ENCODE measurements around the gene H3-3A.

- TF ChIP-seq, protein P1, sequence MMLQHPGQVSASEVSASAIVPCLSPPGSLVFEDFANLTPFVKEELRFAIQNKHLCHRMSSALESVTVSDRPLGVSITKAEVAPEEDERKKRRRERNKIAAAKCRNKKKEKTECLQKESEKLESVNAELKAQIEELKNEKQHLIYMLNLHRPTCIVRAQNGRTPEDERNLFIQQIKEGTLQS (IDR thresholded peaks at IDR 0.05; ENCODE audit: borderline replicate concordance, extremely low read depth, low read depth, low read length), result no peak
- TF ChIP-seq EP300 (IDR thresholded peaks at IDR 0.05; ENCODE audit: borderline replicate concordance in 1 of 2, control insufficient read depth in 1 of 2, low read depth in 2 of 2, low read length in 2 of 2) (no peak), IKZF1 (conservative IDR thresholded peaks at IDR 0.05) (no peak), POLR2AphosphoS5 (IDR thresholded peaks at IDR 0.05; ENCODE audit: low read length) (no peak), TARDBP (IDR thresholded peaks at IDR 0.05; ENCODE audit: borderline replicate concordance) (no peak), IRF4 (IDR thresholded peaks at IDR 0.05; ENCODE audit: low read depth, low read length) (no peak), CTCF (IDR thresholded peaks at IDR 0.05 in 2 of 3, conservative IDR thresholded peaks at IDR 0.05 in 1 of 3; ENCODE audit: control insufficient read depth in 2 of 3, extremely low read depth in 1 of 3, insufficient read depth in 1 of 3, low read depth in 3 of 3, low read length in 3 of 3) (no peak)
- TF ChIP-seq, protein P2, sequence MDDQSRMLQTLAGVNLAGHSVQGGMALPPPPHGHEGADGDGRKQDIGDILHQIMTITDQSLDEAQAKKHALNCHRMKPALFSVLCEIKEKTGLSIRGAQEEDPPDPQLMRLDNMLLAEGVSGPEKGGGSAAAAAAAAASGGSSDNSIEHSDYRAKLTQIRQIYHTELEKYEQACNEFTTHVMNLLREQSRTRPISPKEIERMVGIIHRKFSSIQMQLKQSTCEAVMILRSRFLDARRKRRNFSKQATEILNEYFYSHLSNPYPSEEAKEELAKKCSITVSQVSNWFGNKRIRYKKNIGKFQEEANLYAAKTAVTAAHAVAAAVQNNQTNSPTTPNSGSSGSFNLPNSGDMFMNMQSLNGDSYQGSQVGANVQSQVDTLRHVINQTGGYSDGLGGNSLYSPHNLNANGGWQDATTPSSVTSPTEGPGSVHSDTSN (IDR thresholded peaks at IDR 0.05; ENCODE audit: insufficient replicate concordance, low read depth, low read length), result no peak
- TF ChIP-seq, protein P3, sequence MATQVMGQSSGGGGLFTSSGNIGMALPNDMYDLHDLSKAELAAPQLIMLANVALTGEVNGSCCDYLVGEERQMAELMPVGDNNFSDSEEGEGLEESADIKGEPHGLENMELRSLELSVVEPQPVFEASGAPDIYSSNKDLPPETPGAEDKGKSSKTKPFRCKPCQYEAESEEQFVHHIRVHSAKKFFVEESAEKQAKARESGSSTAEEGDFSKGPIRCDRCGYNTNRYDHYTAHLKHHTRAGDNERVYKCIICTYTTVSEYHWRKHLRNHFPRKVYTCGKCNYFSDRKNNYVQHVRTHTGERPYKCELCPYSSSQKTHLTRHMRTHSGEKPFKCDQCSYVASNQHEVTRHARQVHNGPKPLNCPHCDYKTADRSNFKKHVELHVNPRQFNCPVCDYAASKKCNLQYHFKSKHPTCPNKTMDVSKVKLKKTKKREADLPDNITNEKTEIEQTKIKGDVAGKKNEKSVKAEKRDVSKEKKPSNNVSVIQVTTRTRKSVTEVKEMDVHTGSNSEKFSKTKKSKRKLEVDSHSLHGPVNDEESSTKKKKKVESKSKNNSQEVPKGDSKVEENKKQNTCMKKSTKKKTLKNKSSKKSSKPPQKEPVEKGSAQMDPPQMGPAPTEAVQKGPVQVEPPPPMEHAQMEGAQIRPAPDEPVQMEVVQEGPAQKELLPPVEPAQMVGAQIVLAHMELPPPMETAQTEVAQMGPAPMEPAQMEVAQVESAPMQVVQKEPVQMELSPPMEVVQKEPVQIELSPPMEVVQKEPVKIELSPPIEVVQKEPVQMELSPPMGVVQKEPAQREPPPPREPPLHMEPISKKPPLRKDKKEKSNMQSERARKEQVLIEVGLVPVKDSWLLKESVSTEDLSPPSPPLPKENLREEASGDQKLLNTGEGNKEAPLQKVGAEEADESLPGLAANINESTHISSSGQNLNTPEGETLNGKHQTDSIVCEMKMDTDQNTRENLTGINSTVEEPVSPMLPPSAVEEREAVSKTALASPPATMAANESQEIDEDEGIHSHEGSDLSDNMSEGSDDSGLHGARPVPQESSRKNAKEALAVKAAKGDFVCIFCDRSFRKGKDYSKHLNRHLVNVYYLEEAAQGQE (IDR thresholded peaks at IDR 0.05; ENCODE audit: low read depth, low read length), result no peak
Observed at GRCh38 chr1:226104671-226105121, 42.2 kb downstream of the H3-3A start.

Data from GM12878 (cell line).